Upper lobe of left lung (tissue), 4 donors: ENCODE data around the gene ARHGEF12.

Experiments
- CTCF ChIP-seq, 6 experiments: fragments of 450-650 bp in 4 of 6; fragments of 200-600 bp in 2 of 6; sonication (generic) in 2 of 6; IDR thresholded peaks; one replicate each; pipeline ENCODE4 v1.5.1; 2016 to 2019; ENCODE audit warnings: antibody characterized with exemption in 6 of 6
- EP300 ChIP-seq, 4 donors: sonication (generic); formaldehyde crosslinking; IDR thresholded peaks; one replicate each; pipeline ENCODE4 v1.5.1; 2017; ENCODE audit warnings: antibody characterized with exemption in 4 of 4, control low read depth in 2 of 4
- POLR2A ChIP-seq, 4 donors: fragments of 450-650 bp; IDR thresholded peaks; one replicate each; pipeline ENCODE4 v1.5.1; 2016 to 2017; ENCODE audit warnings: antibody characterized with exemption in 4 of 4, mild to moderate bottlenecking in 2 of 4

DNA sequence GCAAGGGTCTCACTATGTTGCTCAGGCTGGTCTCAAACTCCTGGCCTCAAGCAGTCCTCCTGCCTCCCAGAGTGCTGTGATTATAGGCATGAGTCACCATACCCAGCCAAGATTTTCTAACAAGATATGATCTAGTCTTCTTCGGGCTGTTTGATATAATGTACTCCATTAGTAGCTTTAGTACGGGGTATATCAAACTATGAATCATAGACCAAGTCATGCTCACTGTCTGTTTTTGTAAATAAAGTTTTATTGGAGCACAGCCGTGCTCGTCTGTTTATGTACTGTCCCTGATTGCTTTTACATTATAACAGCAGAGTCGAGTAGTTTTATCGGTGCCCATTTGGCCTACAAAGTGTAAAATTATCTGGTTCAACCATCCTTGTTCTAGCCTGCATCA lies 131.4 kb downstream of the ARHGEF12 start:
- TF ChIP-seq POLR2A (IDR thresholded peaks at IDR 0.05) (no peak), CTCF (IDR thresholded peaks at IDR 0.05) (no peak), EP300 (IDR thresholded peaks at IDR 0.05) (no peak)
